DMS153 treated with DMSO at 0.1 percent for 48 hours (cell line): ENCODE measurements around the gene HHAT.
A peak's percentile ranks its signal among the peaks of the same experiment; 100 is the strongest.

ENCODE experiments used
- DNase-seq: peaks from one replicate; lab custom pipeline; 2025; ENCODE audit not compliant: unreplicated experiment; lab: John Stamatoyannopoulos, UW

The HHAT gene

GRCh38 chr1:210313046-210313595 lies 15.6 kb upstream of the HHAT start:
- DNase-seq, result no peak

DNA sequence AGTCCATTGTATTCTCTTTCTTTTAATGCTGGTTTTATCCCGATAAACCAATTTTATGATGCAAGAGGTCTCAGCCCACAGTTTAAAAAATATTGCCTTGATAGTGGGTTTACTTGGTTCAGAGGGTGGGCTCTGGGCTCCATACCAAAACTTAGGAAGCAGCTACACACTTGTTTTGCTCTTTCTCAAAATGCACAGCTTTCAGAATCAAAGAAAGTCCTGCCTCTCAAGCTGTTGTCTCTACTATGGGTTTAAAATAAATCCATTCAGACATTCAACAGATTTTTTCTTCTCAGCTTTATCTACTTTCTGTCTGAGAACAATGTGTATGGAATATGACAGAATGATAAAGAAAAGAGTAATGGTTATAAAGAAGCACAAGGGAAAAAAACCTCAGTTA lies 14.8 kb upstream of the HHAT start:
- DNase-seq, result no peak

DNA sequence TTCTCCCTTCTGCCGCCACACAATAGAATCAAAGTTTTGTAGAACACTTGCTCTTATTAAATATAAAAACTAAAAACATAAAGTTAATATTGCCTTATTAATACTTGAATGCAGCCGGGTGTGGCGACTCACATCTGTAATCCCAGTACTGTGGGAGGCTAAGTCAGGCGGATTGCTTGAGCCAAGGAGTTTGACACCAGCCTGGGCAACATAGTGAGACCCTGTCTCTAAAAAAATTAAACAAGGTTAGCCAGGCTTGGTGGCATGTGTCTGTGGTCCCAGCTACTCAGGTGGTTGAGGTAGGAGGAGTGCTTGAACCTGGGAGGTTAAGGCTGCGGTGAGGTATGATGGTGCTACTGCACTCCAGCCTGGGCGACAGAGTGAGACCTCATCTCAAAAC lies 13.2 kb upstream of the HHAT start:
- no peak for DNase-seq

DNA sequence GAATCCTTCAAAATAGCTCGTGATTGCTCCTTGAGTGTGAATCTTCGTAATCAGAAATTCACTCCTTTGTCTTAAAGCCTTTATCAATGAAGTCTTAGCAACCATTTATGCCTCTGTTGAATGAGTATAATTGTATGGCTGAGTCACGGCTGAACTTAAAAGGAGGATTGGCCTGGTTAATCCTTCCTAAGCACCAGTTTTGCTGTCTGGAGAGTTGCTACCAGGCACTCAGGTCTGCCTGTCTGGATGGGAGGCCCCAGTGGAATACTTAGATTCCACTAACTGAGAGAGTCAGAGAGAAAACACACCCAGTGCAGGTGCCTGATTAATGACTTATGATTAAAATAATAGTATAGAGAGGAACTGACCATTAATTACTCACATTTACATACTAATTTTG lies 7.6 kb upstream of the HHAT start:
- DNase-seq, result no peak

DNA sequence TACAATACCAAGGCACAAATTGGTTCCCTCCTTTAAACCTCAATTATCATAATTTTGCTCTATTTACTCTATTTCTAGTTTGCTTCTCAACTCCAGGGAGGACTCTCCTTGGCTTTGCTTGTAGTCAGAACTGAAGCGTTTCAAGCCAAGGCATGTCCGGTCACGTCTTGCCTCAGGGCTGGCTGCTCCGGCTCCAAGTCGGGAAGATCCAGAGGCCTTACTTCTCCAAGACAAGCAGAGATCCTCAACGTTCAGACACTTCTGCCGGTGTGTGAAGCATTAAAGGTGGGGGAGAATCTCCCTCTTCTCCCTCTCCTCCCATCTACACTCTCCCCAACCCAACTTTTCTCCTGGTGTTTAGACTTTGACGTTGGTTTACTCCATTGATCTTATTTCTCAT lies 7.2 kb upstream of the HHAT start:
- DNase-seq, result no peak

- DNase-seq, result no peak
Measured at GRCh38 chr1:210323957-210324356, 4.7 kb upstream of the HHAT start.

GRCh38 chr1:210325026-210325670 lies 3.6 kb upstream of the HHAT start:
- no peak for DNase-seq

DNA sequence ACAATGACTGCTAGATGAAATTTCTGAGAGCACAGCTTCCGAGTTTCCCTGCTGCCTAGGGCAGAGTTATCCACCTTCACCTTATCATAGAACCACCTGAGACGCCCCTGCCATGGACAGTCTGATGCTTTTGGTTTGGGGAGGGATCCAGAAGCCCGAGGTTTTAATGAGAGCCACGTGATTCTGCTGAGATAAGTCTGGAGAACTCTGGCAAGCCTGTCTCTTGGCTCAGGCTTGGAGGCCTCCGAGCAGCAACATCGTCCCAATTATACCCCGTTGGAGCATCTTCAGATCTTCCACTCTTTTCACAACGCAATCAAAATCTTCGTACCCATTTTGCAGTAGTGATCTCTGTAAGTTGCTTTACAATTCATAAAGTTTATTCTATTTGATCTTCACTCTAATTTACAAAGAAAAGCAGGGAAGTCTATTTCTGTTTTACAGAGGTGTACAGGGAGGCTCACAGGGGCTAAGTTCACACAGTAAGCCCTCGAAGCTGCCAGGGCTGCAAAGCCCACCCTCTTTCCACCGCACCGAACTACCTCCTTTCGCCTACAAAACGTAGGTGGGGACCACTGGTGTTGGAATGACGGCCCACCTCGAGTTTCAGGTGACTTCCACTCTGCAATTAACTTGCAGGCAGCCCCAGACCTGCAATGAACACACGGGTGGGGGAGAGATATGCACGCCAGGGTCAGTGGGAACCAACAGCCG lies 513 bp upstream of the HHAT start:
- DNase-seq, result no peak

GRCh38 chr1:210330279-210330866 lies 1.7 kb downstream of the HHAT start:
- DNase-seq, result peak; percentile 55

DNA sequence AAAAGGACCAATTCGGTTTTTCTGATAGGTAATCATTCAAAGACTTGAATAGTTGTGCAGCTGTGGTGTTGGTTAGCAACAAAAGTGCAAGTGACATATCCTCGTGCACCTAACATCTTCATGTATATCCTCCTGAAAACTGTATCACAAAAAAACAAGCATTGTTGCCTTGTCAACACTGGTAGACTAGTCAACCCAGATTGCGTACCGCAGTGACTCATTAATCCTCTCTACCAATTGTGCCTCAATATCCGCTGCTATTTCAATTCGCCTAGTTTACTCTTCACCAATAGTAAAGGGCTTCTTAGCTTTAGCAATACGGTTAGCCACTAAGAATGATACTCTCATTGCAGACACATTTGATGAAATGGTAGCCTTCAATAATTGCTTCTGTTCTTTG lies 3.5 kb downstream of the HHAT start:
- no peak for DNase-seq

GRCh38 chr1:210332719-210333398 lies 4.2 kb downstream of the HHAT start:
- DNase-seq, result peak; percentile 39

DNA sequence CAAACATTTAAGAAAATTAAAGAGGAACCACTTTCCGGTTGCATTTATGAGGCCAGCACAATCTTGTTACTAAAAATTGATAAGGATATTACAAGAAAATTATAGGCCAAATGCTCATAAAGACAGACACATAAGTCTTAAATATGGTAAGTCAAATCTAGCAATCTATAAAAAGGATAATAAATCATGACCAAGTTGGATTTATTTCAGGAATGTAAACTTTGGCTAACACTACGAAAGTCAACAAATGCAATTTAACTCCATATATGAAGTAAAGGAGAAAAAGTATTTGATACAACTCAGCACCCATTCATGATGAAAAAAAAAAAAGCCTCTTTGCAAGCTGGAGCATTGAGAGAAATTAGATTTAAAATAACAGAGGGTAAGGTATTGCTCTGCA lies 6.3 kb downstream of the HHAT start:
- DNase-seq, result no peak

DNA sequence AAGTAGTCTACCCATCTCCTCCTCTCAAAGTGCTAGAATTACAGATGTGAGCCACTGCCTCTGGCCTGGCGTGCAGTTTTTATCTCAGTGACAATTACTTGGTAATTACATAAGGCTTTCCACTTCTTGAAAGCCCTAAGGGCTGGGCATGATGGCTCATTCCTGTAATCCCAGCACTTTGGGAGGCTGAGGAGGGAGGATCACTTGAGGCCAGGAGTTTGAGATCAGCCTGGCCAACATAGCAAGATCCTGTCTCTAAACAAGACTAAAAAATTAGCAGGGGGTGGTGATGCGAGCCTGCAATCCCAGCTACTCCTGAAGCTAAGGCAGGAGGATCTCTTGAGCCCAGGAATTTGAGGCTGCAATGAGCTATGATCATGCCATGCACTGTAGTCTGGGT lies 7.7 kb downstream of the HHAT start:
- DNase-seq, result no peak

- no peak for DNase-seq
Measured at GRCh38 chr1:210339500-210339899, 10.8 kb downstream of the HHAT start.

DNA sequence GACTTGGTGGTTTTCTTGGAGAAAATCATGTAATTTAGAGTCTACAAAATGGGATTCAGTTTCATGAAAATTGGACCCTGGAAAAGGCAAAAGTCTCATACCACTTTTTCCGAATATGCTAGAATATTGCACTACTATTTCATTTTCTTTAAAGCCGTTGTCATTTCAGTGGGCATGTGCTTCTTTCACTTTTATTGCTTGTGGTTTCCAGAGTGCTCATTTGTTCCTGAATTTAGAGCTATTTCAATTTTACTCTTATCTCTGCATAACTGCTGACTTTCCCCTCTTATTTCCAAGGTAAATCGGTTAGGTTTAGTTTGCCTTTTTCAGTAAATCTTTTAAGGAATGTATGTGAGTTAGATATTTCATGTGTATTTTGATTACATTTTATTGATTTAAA lies 11.6 kb downstream of the HHAT start:
- DNase-seq, result no peak

GRCh38 chr1:210340841-210341240 lies 12.1 kb downstream of the HHAT start:
- DNase-seq, result no peak

- peak; percentile 86 for DNase-seq
Measured at GRCh38 chr1:210342986-210343780, 14.5 kb downstream of the HHAT start.

GRCh38 chr1:210344706-210345105 lies 16.0 kb downstream of the HHAT start:
- no peak for DNase-seq

DNA sequence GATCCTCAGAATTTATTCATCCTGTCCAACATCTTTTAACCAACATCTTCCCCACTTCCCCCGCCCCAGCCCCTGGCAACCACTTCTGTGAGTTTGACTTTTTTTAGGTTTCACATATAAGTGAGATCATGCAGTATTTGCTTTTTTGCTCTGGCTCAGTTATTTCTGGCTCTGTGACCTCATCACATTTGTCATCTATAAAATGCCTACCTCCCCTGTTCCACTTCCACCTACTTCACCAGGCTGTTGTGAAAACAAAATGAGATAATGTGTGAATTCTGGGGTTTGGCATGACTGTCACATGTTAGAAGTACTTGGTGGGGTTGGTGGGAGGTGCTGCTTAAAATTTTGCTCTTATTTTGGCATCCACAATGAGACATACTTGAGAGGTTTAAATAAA lies 18.4 kb downstream of the HHAT start:
- no peak for DNase-seq

- no peak for DNase-seq
Measured at GRCh38 chr1:210351496-210351895, 22.8 kb downstream of the HHAT start.

GRCh38 chr1:210352575-210352974 lies 23.9 kb downstream of the HHAT start:
- no peak for DNase-seq
